Iris pigment epithelial cell (primary cell): ENCODE results near the gene OXTR.

Source experiments
- DNase-seq: peaks from one replicate; pipeline ENCODE4 v3.0.0-alpha.2; 2011; ENCODE audit warnings: low read depth

OXTR gene

GRCh38 chr3:8712045-8712907 lies 57.1 kb downstream of the OXTR start:
- DNase-seq = no peak

DNA sequence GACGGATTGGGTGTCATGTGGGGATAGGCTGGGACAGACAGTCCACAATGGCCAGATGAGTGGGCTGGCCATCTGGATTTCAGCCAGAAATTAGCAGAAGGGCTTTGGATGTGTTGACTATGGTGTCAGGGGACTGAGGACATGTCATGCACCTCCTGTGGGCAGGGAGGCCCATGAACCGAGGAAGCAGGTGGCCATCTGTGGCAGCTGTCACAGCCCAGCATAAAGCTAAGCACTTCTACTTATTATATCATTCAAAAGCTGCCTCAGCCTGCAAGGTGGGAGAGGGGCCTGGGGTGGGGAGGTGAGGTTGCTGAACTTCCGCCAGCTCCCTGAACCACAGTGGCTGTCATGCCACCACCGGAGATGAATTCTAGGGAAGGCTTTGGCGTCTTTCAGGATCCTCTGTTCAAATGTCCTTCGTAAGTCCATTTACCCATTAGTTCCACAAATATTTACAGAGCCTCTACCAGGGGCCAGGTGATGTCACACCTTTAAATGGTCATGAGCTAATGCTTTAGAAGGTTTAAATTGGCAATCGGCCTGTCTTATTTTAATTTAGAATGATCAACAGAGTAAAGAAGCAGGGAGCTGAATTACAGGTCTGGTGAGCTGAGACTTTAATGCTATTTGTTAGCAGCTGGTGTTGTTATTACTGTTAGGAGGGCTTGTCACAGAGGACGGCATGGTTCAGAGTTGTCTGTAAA lies 59.5 kb downstream of the OXTR start:
- no peak for DNase-seq

GRCh38 chr3:8709287-8709686 lies 60.1 kb downstream of the OXTR start:
- no peak for DNase-seq

GRCh38 chr3:8705575-8705974 lies 63.8 kb downstream of the OXTR start:
- no peak for DNase-seq

DNA sequence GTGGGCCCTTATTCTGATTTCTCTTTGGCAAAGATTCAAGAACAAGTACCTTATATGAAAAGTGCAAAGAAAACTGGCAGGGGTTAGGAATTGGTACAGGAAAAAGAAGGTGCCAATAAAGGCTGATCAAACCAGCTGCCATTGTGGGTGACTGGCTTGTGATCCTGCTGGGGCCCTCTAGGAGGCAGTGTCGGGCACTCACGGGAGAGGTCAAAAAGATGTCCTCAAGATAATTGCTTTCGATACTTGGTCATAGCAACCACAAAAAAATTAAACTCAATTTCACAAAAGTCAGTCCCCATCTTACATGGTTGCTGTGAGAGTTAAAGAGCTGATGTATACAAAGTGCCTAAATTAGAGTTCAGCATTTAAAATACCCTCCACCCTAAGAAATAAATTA lies 66.9 kb downstream of the OXTR start:
- DNase-seq = no peak
